ENCODE data around the gene DOCK4.

DNA sequence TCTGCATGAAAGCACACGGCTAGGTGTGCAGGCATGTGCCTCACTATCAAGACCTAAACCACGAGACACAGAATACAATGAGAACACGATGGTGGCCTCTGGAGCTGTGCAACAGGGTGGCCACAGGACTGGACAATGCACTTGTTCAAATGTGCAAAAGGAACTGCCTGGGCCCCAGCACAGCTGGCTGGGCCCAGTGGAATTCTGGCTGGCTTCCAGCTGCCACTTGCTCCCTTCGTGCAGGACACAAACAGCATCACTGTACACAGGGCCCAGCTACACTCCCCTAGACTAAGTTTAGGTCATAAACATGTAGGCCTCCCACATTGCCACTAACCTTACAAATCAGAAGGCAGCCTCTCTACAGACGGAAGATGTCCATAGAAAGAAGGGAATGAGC is 23.4 kb downstream of the DOCK4 start:
- TF ChIP-seq POLR2A (IDR thresholded peaks at IDR 0.05) (no peak), EP300 (IDR thresholded peaks at IDR 0.05) (no peak)
- TF ChIP-seq, protein P1, sequence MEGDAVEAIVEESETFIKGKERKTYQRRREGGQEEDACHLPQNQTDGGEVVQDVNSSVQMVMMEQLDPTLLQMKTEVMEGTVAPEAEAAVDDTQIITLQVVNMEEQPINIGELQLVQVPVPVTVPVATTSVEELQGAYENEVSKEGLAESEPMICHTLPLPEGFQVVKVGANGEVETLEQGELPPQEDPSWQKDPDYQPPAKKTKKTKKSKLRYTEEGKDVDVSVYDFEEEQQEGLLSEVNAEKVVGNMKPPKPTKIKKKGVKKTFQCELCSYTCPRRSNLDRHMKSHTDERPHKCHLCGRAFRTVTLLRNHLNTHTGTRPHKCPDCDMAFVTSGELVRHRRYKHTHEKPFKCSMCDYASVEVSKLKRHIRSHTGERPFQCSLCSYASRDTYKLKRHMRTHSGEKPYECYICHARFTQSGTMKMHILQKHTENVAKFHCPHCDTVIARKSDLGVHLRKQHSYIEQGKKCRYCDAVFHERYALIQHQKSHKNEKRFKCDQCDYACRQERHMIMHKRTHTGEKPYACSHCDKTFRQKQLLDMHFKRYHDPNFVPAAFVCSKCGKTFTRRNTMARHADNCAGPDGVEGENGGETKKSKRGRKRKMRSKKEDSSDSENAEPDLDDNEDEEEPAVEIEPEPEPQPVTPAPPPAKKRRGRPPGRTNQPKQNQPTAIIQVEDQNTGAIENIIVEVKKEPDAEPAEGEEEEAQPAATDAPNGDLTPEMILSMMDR (IDR thresholded peaks at IDR 0.05), result no peak
